GM12872 (cell line): ENCODE results near the gene SYT1.

Source experiments
- CTCF ChIP-seq: IDR thresholded peaks from 3 replicates; pipeline ENCODE4 v1.5.1; 2011; ENCODE audit warnings: low read depth, mild to moderate bottlenecking, low read length, moderate library complexity; ENCODE audit not compliant: insufficient read depth

The SYT1 gene

GRCh38 chr12:79351251-79351650 is 486.7 kb downstream of the SYT1 start:
- no peak for TF ChIP-seq CTCF

- no peak for TF ChIP-seq CTCF
Measured at GRCh38 chr12:79356216-79356615, 491.6 kb downstream of the SYT1 start.

- TF ChIP-seq CTCF = no peak
Measured at GRCh38 chr12:79357048-79357447, 492.5 kb downstream of the SYT1 start.

- no peak for TF ChIP-seq CTCF
Measured at GRCh38 chr12:79358716-79359300, 494.2 kb downstream of the SYT1 start.

- no peak for TF ChIP-seq CTCF
Measured at GRCh38 chr12:79360286-79360685, 495.7 kb downstream of the SYT1 start.

- TF ChIP-seq CTCF = no peak
Measured at GRCh38 chr12:79360936-79361335, 496.4 kb downstream of the SYT1 start.

- TF ChIP-seq CTCF = no peak
Measured at GRCh38 chr12:79364197-79364596, 499.6 kb downstream of the SYT1 start.
